K562 (cell line): ENCODE results near the gene PMPCA. TPM values are rescaled to one million over a fixed set of nuclear protein-coding genes. Genes with fewer than 3 reads are reported as not detected.
A peak's percentile ranks its signal among the peaks of the same experiment; 100 is the strongest.

ENCODE experiments used
- CCNT2 ChIP-seq: IDR thresholded peaks from 2 replicates; pipeline ENCODE4 v1.6.1; 2011; ENCODE audit warnings: borderline replicate concordance, low read depth, mild to moderate bottlenecking, moderate library complexity, mixed read lengths, low read length; ENCODE audit not compliant: insufficient read length; ENCODE audit errors: extremely low read depth
- CUX1 ChIP-seq: fragments of 200-800 bp; sonication (Bioruptor generic); IDR thresholded peaks from 2 replicates; pipeline ENCODE4 v1.6.1; 2016; ENCODE audit warnings: missing genetic modification characterization, missing compliant biosample characterization
- FOXP4 ChIP-seq: sonication (generic); formaldehyde crosslinking; IDR thresholded peaks from 2 replicates; pipeline ENCODE4 v1.8.0; 2022; ENCODE audit warnings: mild to moderate bottlenecking, missing genetic modification reagents, borderline replicate concordance
- NCOR1 ChIP-seq: fragments of 450-650 bp; IDR thresholded peaks from 2 replicates; pipeline ENCODE4 v1.6.1; 2016; ENCODE audit warnings: mild to moderate bottlenecking, moderate library complexity
- SREBF2 ChIP-seq: sonication (generic); formaldehyde crosslinking; IDR thresholded peaks from 2 replicates; pipeline ENCODE4 v1.4.0; 2020; ENCODE audit warnings: mild to moderate bottlenecking, missing genetic modification reagents
- TAF1 ChIP-seq: IDR thresholded peaks from 2 replicates; pipeline ENCODE4 v1.6.1; 2011; ENCODE audit warnings: mild to moderate bottlenecking, low read length, moderate library complexity; ENCODE audit not compliant: insufficient read depth, control insufficient read depth, severe bottlenecking; ENCODE audit errors: extremely low read depth
- TCF7 ChIP-seq: sonication (generic); IDR thresholded peaks from 2 replicates; pipeline ENCODE4 v1.6.1; 2016; ENCODE audit warnings: antibody characterized with exemption, borderline replicate concordance
- ZBTB2 ChIP-seq: fragments of 450-650 bp; IDR thresholded peaks from 2 replicates; pipeline ENCODE4 v1.6.1; 2016; ENCODE audit warnings: antibody characterized with exemption
- ZNF232 ChIP-seq: sonication (generic); formaldehyde crosslinking; IDR thresholded peaks from 2 replicates; pipeline ENCODE4 v1.8.0; 2022; ENCODE audit warnings: mild to moderate bottlenecking, missing genetic modification reagents
- ZNF695 ChIP-seq: fragments of 450-650 bp; formaldehyde crosslinking; IDR thresholded peaks from 2 replicates; pipeline ENCODE4 v1.4.0; 2020; ENCODE audit warnings: mild to moderate bottlenecking, moderate library complexity
- polyA plus RNA-seq, 8 experiments: library from polyadenylated mRNA; depleted of rRNA in 4 of 8; stranded (reverse) in 5 of 8; unstranded in 3 of 8; fragments of >200 nt; fragmentation: Nextera tagmentation in 2 of 8; fragmentation: Illumina TruSeq in 1 of 8; extraction: Ambion mirVana in 2 of 8; extraction: Trizol in 1 of 8; gene quantifications; 2 replicates each; pipeline versions ENCODE4 v1.2.1 to v1.2.3, GENCODE V29; 2011 to 2014; ENCODE audit warnings: inconsistent platforms in 1 of 8, missing spikeins in 1 of 8
- total RNA-seq, 7 experiments: library from RNA; depleted of rRNA in 6 of 7; stranded (reverse); fragments of >200 nt in 6 of 7; fragmentation: Illumina TruSeq in 2 of 7; extraction: Trizol in 2 of 7; gene quantifications; 2 replicates each; pipeline versions ENCODE4 v1.2.1 to v1.2.3, GENCODE V29; 2011 to 2021; ENCODE audit warnings: low replicate concordance in 1 of 7
- TF ChIP-seq, protein P1 (sequence below): fragments of 450-650 bp; IDR thresholded peaks from 2 replicates; pipeline ENCODE4 v1.6.1; 2018; ENCODE audit not compliant: partially characterized antibody

PMPCA gene
- total and polyA plus RNA-seq, 9 of the 15 experiments (the other 6 are each of a cell fraction or from before 2014, with no cell fraction given): 23.9 to 143 (median 86.6) TPM

- TF ChIP-seq ZBTB2 (no peak), NCOR1 (no peak), TAF1 (peak; percentile 39), CUX1 (CRISPR knock-in tag) (no peak), FOXP4 (CRISPR knock-in tag) (peak; percentile 72; the same call in 1 of the 2 replicates), CCNT2 (peak; percentile 92), ZNF232 (no peak), TCF7 (no peak), SREBF2 (CRISPR knock-in tag) (no peak), ZNF695 (CRISPR knock-in tag) (no peak)
- TF ChIP-seq, protein P1, sequence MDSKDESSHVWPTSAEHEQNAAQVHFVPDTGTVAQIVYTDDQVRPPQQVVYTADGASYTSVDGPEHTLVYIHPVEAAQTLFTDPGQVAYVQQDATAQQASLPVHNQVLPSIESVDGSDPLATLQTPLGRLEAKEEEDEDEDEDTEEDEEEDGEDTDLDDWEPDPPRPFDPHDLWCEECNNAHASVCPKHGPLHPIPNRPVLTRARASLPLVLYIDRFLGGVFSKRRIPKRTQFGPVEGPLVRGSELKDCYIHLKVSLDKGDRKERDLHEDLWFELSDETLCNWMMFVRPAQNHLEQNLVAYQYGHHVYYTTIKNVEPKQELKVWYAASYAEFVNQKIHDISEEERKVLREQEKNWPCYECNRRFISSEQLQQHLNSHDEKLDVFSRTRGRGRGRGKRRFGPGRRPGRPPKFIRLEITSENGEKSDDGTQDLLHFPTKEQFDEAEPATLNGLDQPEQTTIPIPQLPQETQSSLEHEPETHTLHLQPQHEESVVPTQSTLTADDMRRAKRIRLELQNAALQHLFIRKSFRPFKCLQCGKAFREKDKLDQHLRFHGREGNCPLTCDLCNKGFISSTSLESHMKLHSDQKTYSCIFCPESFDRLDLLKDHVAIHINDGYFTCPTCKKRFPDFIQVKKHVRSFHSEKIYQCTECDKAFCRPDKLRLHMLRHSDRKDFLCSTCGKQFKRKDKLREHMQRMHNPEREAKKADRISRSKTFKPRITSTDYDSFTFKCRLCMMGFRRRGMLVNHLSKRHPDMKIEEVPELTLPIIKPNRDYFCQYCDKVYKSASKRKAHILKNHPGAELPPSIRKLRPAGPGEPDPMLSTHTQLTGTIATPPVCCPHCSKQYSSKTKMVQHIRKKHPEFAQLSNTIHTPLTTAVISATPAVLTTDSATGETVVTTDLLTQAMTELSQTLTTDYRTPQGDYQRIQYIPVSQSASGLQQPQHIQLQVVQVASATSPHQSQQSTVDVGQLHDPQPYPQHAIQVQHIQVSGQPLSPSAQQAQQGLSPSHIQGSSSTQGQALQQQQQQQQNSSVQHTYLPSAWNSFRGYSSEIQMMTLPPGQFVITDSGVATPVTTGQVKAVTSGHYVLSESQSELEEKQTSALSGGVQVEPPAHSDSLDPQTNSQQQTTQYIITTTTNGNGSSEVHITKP: no peak
Measured at GRCh38 chr9:136439481-136440408, 29.3 kb downstream of the PMPCA start, which contains the start of gene INPP5E (continued).
